ENCODE data around the gene RBMS2.

RBMS2 gene

GRCh38 chr12:56632701-56633467, 111.3 kb downstream of the RBMS2 start:
- no peak for DNase-seq

- DNase-seq, result no peak
These were observed 112.0 kb downstream of the RBMS2 start for GRCh38 chr12:56633468-56634241.

- DNase-seq, result peak; percentile 46 to 62
These were observed 112.7 kb downstream of the RBMS2 start for GRCh38 chr12:56634242-56634836.

- peak; percentile 73 to 79 for DNase-seq
These were observed 113.5 kb downstream of the RBMS2 start for GRCh38 chr12:56634837-56635791.

- peak; percentile 78 to 85 for DNase-seq
These were observed 114.4 kb downstream of the RBMS2 start for GRCh38 chr12:56635806-56636674.

- peak; percentile 100 for DNase-seq
These were observed 115.3 kb downstream of the RBMS2 start for GRCh38 chr12:56636675-56637540.

GRCh38 chr12:56637621-56638020, 116.0 kb downstream of the RBMS2 start:
- DNase-seq, result no peak

- no peak for DNase-seq
These were observed 119.6 kb downstream of the RBMS2 start for GRCh38 chr12:56641219-56641618.

GRCh38 chr12:56644654-56645053, 123.0 kb downstream of the RBMS2 start:
- no peak for DNase-seq

GRCh38 chr12:56645201-56645716, 123.6 kb downstream of the RBMS2 start:
- DNase-seq, result peak in 1 of 2 experiments; percentile 15

Data from NCI-H2081 (cell line).